ENCODE data around the gene CD34. TPM values are rescaled to one million over a fixed set of nuclear protein-coding genes. Genes with fewer than 3 reads are reported as not detected.
A peak's percentile ranks its signal among the peaks of the same experiment; 100 is the strongest.

Gene CD34
- total RNA-seq, 4 donors from 2014 or later, result 39.2 to 135 (median 81.2) TPM

DNA sequence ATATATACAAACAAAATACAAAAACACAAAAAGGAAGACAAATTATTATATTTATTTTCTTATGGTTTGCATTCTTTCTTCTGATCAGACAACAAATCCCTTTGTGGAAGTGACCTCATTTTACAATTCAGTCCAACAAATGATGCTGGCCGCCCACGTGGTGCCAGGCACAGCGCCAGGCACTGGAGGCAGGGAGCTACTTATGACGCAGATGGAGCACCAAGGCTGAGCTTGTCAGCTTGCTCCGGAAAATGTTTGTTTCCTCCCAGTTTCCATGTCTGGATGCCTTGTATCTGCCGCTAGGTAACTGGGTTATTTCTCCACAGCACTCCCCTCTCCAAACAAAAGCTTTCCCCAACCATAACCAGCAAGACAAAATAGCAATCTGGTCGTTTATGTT lies 30.7 kb upstream of the CD34 start:
- peak overlapping the region; percentile 65 to 88 for H3K27ac ChIP-seq
- H3K4me3 ChIP-seq, result no peak overlapping the region
- intact Hi-C loops (cut with DNase I; ENCODE audit: low total_unique reads), result no loop called here
- peak in 1 of 2 donors; percentile 46 for TF ChIP-seq POLR2A (IDR thresholded peaks at IDR 0.05)
- TF ChIP-seq, protein P1, sequence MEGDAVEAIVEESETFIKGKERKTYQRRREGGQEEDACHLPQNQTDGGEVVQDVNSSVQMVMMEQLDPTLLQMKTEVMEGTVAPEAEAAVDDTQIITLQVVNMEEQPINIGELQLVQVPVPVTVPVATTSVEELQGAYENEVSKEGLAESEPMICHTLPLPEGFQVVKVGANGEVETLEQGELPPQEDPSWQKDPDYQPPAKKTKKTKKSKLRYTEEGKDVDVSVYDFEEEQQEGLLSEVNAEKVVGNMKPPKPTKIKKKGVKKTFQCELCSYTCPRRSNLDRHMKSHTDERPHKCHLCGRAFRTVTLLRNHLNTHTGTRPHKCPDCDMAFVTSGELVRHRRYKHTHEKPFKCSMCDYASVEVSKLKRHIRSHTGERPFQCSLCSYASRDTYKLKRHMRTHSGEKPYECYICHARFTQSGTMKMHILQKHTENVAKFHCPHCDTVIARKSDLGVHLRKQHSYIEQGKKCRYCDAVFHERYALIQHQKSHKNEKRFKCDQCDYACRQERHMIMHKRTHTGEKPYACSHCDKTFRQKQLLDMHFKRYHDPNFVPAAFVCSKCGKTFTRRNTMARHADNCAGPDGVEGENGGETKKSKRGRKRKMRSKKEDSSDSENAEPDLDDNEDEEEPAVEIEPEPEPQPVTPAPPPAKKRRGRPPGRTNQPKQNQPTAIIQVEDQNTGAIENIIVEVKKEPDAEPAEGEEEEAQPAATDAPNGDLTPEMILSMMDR (IDR thresholded peaks at IDR 0.05), result no peak
- H3K9me3 ChIP-seq, result no peaks in the 10 kb centered on the region
- H3K36me3 ChIP-seq, result no peaks in the 10 kb centered on the region
- H3K4me1 ChIP-seq, result peaks cover 0 to 3% of the 10 kb centered on the region in 2 donors
- no peaks in the 10 kb centered on the region for H3K27me3 ChIP-seq
- peak; percentile 84 to 92 for DNase-seq

- no peaks in the 10 kb centered on the region for H3K9me3 ChIP-seq
- intact Hi-C loops (cut with DNase I; ENCODE audit: low total_unique reads), result no loop called here
- no peak for DNase-seq
- peaks cover 0 to 3% of the 10 kb centered on the region in 2 donors for H3K4me1 ChIP-seq
- no peaks in the 10 kb centered on the region for H3K27me3 ChIP-seq
- TF ChIP-seq, protein P1 (IDR thresholded peaks at IDR 0.05), result no peak
- TF ChIP-seq POLR2A (IDR thresholded peaks at IDR 0.05), result no peak
- H3K27ac ChIP-seq, result no peak overlapping the region
- no peaks in the 10 kb centered on the region for H3K36me3 ChIP-seq
- no peak overlapping the region for H3K4me3 ChIP-seq
Observed at GRCh38 chr1:207938016-207938415, 27.1 kb upstream of the CD34 start.

GRCh38 chr1:207937204-207937603 lies 26.3 kb upstream of the CD34 start:
- intact Hi-C loops (cut with DNase I; ENCODE audit: low total_unique reads), result no loop called here
- Histone ChIP-seq H3K27ac (no peak overlapping the region), H3K27me3 (no peaks in the 10 kb centered on the region)

GRCh38 chr1:207935166-207935583 lies 24.2 kb upstream of the CD34 start:
- TF ChIP-seq, protein P1 (IDR thresholded peaks at IDR 0.05), result no peak
- no peak for TF ChIP-seq POLR2A (IDR thresholded peaks at IDR 0.05)
- no peaks in the 10 kb centered on the region for H3K9me3 ChIP-seq
- intact Hi-C loops (cut with DNase I; ENCODE audit: low total_unique reads), result no loop called here
- H3K36me3 ChIP-seq, result no peaks in the 10 kb centered on the region
- H3K27ac ChIP-seq, result no peak overlapping the region
- H3K4me3 ChIP-seq, result no peak overlapping the region
- no peak for DNase-seq
- H3K4me1 ChIP-seq, result no peaks in the 10 kb centered on the region
- H3K27me3 ChIP-seq, result no peaks in the 10 kb centered on the region

More at GRCh38 chr1:207937204-207937603, 26.3 kb upstream of the CD34 start:
- DNase-seq, result no peak
- no peak overlapping the region for H3K4me3 ChIP-seq
- H3K9me3 ChIP-seq, result no peaks in the 10 kb centered on the region
- H3K36me3 ChIP-seq, result no peaks in the 10 kb centered on the region
- H3K4me1 ChIP-seq, result peaks cover 0 to 3% of the 10 kb centered on the region in 2 donors
- TF ChIP-seq, protein P1 (IDR thresholded peaks at IDR 0.05), result no peak
- TF ChIP-seq POLR2A (IDR thresholded peaks at IDR 0.05), result no peak

DNA sequence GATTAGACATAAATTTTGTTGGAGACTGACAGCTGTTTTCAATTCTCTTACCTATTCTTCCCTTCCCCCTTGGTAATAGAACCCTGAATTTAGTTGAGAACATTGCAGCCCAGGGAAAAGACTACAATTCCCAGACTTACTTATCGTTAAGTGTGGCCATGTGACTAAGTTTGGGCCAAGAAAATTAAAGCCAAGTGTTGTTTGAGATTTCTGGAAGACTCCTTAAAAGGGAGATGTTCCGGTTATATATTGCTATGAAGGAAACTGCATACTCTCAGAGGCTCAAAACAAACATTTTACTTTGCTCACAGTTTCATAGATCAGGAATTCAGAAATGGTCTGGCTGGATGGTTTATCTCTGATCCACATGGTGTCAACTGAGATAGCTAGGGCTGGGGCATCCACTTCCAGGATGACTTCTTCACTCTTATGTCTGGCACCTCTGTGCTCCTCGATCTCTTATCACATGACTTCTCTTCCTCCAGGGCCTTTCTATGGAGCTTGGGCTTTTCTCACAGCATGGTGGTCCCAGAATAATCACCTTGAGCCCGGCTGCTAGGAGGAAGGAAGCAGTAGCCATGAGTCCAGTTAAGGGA lies 22.4 kb upstream of the CD34 start:
- H3K4me3 ChIP-seq, result no peak overlapping the region
- no peak overlapping the region for H3K27ac ChIP-seq
- H3K9me3 ChIP-seq, result no peaks in the 10 kb centered on the region
- TF ChIP-seq POLR2A (IDR thresholded peaks at IDR 0.05), result no peak
- TF ChIP-seq, protein P1 (IDR thresholded peaks at IDR 0.05), result no peak
- no peaks in the 10 kb centered on the region for H3K4me1 ChIP-seq
- intact Hi-C loops (cut with DNase I; ENCODE audit: low total_unique reads), result no loop called here
- no peak for DNase-seq
- no peaks in the 10 kb centered on the region for H3K27me3 ChIP-seq
- no peaks in the 10 kb centered on the region for H3K36me3 ChIP-seq

All from uterus (tissue), 4 donors.